NCI-H2029 (cell line): Measurements from ENCODE around the gene OBSCN.
"Not testable (repeated sequence)": the region's sequence is repeated elsewhere in the genome, so short reads cannot be mapped to it uniquely, and the experiment has no call there.

Source experiments
- DNase-seq: peaks from one replicate; lab custom pipeline; 2025; lab: John Stamatoyannopoulos, UW

Gene OBSCN

GRCh38 chr1:228170666-228171065 lies 37.2 kb upstream of the OBSCN start:
- no peak for DNase-seq

- DNase-seq: no peak
Measured at GRCh38 chr1:228171221-228171891, 36.5 kb upstream of the OBSCN start.

- no peak for DNase-seq
Measured at GRCh38 chr1:228172591-228173527, 35.0 kb upstream of the OBSCN start.

- not testable (repeated sequence) for DNase-seq
Measured at GRCh38 chr1:228173528-228174481, 34.0 kb upstream of the OBSCN start.

DNA sequence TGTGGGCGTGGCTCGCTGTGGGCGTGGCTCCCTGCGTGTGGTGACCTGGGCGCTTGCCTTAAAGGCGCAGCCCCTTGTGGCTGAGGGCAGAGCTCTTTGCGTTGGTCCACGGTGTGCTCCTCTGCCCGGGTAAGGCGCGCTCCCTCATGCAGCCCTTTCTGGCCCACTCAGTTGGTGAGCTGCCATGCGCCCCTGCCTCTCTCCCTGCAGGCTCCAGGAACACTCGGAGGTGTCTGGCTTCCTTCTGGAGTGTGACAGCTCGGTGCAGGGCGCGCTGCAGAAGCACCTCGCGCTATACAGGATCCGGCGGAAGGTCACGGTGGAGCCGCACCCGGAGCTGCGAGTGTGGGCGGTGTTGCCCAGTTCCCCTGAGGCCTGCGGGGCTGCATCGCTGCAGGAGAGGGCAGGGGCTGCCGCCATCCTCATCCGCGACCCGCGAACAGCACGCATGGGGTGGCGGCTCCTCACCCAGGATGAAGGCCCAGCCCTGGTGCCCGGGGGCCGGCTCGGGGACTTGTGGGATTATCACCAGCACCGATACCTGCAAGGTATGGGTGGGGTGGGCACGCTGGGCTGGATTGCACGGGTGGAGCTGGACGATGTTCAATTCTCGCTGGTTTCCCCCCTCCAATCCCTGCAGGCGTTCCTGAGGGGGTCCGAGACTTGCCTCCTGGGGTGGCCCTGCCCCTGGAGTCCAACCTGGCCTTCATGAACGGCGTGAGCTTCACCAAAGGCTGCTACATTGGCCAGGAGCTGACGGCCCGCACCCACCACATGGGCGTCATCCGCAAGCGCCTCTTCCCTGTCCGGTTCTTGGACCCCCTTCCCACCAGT lies 33.1 kb upstream of the OBSCN start:
- no peak for DNase-seq

DNA sequence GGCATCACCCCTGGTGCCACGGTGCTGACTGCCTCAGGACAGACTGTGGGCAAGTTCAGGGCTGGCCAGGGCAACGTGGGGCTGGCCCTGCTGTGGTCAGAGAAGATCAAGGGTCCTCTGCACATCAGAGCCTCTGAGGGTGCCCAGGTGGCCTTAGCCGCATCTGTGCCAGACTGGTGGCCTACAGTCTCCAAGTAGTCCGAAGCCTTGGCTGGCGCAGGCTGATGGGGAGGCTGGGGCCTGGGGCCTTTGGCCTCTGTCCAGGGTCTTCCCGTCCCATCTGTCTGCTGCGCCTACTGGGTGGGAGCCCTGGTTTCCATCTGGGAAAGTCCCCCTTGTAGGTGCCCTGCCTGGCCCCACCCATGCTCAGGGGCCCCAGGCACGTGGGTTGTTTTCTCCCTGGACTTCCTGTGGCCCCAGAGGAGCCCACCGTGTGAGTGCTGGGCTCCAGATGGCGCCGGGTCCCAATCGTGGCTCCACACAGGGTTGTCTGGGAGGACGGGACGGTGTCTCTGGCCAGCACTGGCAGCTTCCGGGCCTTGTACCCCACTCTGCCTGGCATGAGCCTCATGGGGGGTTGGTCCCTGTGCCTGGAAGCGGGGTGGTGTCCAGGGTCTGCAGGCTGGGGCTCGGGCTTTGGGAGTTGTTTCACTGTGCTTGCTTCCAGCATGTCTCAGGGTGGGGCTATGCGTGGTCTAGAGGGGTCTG lies 32.4 kb upstream of the OBSCN start:
- DNase-seq: no peak

- DNase-seq: no peak
Measured at GRCh38 chr1:228176024-228176395, 31.8 kb upstream of the OBSCN start.

DNA sequence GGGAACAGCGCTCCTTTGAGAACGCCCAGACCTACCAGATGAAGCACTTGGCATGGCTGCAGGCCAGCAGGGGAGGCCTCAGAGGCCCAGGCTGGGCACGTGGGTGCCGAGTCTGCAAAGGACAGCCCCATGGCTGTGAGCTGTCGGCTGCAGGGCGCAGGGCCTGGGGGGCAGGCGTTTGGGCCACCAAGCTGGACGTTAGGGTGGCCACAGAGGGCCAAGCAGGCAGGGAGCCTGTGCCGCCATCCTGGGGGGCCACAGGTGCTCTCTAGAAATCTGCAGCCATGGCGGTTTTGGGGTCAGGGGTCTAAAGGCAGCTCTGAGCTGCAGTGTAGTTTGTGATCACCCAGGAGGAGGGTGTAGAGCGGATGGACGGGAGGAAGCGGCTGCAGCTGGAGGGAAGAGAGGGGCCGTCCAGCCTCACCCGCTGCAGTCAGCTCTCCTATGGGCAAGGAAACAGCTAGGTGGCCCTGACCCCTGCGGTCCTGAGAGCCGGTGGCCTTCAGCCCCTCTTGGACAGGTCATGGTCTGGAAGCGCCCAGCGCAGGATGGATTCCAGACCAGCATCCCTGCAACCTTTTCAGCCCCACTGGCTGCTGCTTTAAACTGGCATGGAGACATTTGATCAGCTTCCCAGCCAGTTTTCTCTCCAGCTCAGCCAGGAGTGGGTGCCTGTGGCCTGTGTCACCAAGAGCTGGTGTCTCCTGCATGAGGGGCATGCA lies 31.2 kb upstream of the OBSCN start:
- DNase-seq: no peak

GRCh38 chr1:228177183-228177475 lies 30.7 kb upstream of the OBSCN start:
- DNase-seq: no peak

DNA sequence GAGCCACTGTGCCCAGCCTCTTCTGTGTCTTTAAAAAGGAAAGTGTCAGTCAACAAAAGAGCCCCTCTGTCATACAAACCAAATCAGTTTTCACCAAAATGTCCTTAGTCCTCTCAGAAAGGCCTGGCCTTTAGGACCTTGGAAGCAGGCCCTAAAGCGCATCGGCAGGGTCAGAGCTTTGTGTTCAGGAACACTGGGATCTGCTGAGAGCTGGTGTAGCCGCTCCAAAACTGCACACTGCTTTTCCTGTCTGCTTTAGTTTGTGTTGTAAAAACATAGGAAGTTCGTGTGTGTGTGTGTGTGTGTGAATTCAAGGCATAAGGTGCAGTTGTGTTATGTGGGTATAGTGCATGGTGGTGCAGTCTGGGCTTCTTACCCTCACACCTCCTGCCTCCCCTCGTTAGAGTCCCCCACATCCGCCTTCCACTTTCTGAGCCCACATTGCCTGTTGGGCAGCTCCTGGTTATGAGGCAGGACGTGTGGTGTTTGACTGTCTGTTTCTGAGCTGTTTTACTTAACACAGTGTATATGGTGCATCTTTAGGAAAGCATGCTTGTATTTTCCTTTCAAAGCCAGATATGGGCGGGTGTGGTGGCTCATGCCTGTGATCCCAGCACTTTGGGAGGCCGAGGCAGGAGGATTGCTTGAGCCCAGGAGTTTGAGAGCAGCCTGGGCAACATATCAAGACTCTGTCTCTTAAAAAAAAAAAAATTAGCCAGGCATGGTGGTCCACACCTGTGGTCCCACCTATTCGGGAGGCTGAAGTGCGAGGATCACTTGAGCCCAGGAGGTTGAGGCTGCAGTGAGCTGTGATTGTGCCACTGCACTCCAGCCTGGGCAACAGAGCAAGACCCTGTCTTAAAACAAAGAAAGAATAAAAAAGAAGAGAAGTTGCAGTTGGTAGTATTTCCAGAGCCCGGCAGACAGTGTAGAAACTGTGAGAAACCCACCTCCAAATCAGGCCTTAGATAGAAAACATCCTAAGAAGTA lies 29.8 kb upstream of the OBSCN start:
- no peak for DNase-seq

DNA sequence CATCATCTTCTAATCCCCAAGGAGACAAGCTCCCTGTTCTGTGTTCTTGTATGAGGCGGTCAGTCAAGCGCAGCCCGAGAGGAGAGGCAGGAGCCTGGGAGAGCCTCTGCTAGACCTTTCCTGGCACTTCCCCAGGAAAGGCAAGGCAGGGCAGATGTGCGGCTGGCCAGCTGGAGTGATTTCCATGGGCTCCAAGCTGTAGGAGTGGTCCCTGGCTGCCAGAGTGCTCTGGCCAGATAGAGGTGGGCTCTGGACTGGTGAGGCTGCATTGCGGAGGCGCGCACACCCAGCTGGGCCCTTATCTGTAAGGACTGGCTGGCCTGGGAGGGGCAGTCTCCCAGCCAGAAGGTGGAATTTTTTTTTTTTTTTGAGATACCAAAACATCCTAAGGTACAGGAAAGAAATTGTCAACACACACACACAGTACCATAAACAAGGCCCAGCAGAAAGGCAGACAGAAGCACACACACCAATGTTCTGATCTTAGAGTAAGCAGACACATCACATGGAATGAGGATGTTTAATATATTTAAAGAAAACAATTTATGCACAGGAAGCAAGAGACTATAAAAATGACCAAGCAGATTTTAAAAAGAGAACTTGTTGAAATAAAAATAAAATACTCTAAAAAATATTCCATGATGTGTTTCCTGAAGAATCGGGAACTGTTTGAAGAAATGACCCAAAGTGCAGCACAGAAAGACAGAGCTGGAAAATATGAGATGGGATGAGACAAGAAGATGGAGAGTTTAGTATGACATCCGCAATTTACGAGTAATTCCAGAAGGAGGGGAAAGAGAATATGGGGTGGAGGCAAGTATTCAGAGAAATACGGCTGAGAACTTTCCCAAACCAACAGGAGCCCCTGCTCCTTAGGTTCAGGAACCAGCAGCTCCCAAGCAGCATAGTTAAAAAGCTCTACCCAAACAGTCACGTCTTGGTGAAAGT lies 28.8 kb upstream of the OBSCN start:
- DNase-seq: no peak

GRCh38 chr1:228180271-228180958 lies 27.4 kb upstream of the OBSCN start:
- no peak for DNase-seq

DNA sequence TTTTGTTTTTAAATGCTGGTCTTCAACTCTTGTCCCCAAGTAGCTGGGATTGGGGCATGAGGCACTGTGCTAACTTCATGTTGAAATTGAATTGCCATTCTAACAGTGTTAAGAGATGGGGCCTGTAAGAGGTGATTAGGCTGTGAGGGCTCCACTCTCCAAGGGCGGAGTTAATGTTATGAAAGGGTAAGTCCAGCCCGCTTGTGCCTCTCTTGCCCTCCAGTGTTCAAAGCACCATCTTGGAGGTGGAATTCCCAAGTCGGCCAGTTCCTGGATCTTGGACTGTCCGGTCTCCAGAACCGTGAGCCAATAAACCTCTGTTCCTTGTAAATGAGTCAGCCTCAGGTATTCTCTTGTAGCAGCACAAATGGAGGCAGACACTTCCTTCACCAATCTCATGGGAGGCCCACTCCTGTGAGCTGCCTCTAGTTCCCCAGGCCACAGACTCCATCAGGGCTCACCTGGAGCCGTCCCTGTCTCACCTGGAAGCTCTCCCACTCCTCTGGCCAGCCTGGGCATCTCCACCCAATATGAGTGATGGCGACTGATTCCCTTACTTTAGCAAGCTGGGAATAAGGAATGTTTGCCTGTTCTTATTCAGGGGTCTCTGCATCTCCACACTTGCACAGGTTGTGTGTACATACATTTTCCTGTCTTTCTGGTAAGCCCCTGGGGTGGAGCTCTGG lies 26.7 kb upstream of the OBSCN start:
- no peak for DNase-seq

DNA sequence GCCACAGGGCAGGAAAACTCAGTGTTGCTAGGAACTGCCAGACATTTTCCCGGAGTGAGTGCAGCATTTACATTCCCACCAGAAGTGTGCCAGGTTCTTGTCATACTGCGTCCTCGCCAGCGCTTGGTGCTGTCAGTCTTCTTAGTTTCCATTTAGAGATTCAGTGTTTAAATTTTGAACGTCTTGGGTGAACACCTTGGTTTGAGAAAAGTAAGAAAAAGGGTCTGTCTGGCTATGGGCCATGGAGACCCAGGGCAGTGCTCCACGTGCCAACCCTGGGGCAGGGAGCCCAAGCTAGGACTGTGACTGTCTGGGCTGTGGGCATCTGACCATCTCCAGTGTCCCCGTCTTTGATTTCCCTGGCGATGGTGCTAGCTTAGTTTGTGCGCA lies 26.2 kb upstream of the OBSCN start:
- no peak for DNase-seq

- no peak for DNase-seq
Measured at GRCh38 chr1:228182296-228183030, 25.4 kb upstream of the OBSCN start.

DNA sequence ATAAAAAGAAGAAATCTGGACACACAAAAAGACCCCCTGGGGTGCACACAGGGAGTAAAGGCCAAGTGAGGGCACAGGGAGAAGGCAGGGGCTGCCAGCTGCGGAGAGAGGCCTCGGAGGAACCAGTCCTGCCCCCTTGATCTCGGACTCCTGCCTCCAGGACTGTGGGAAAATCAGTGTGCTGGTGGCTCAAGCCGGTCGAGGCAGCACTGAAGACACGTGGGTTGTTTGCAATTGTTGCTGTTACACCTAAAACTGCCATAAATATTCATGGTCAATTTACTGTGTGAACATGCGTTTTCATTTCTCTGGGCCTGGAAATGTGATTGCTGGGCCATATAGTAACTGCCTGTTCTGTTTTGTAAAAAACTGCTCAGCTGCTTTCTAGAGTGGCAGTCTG lies 23.7 kb upstream of the OBSCN start:
- DNase-seq: no peak
